Heart left ventricle (tissue), 16 donors: ENCODE measurements around the gene ADAMTSL1. TPM values are rescaled to one million over a fixed set of nuclear protein-coding genes. Genes with fewer than 3 reads are reported as not detected.

Experiments
- ATAC-seq, 4 donors: fragments of 200-7000 bp; cut with Tn5 transposase; one replicate each; pipeline ENCODE4 v1.9.1; 2020 to 2022; ENCODE audit warnings: moderate library complexity in 4 of 4, mild to moderate bottlenecking in 3 of 4, moderate number of reproducible peaks in 1 of 4
- DNase-seq, 5 donors: peaks; one replicate each; pipeline ENCODE4 v3.0.0-alpha.2; 2020
- H3K27ac ChIP-seq, 12 donors: fragments of 200-600 bp; sonication (generic) in 4 of 12; one replicate each; pipeline versions ENCODE4 v1.5.0 to v1.8.0; 2016 to 2022; ENCODE audit warnings: mild to moderate bottlenecking in 2 of 12
- H3K27me3 ChIP-seq, 9 donors: fragments of 200-600 bp; sonication (generic) in 2 of 9; one replicate each; pipeline versions ENCODE4 v1.5.1 to v1.8.0; 2016 to 2022; ENCODE audit warnings: mild to moderate bottlenecking in 3 of 9
- H3K36me3 ChIP-seq, 9 donors: fragments of 200-600 bp; sonication (generic) in 2 of 9; one replicate each; pipeline versions ENCODE4 v1.5.0 to v1.8.0; 2018 to 2022; ENCODE audit warnings: mild to moderate bottlenecking in 2 of 9
- H3K4me1 ChIP-seq, 12 donors: fragments of 200-600 bp; sonication (generic) in 4 of 12; one replicate each; pipeline versions ENCODE4 v1.5.0 to v1.8.0; 2016 to 2022; ENCODE audit warnings: mild to moderate bottlenecking in 3 of 12
- H3K4me3 ChIP-seq, 12 donors: fragments of 200-600 bp; sonication (generic) in 4 of 12; one replicate each; pipeline versions ENCODE4 v1.5.0 to v1.8.0; 2017 to 2022; ENCODE audit warnings: mild to moderate bottlenecking in 9 of 12, moderate library complexity in 4 of 12
- H3K9me3 ChIP-seq, 12 donors: fragments of 200-600 bp; sonication (generic) in 4 of 12; one replicate each; pipeline versions ENCODE4 v1.5.0 to v1.8.0; 2016 to 2022; ENCODE audit warnings: mild to moderate bottlenecking in 1 of 12
- POLR2A ChIP-seq, 2 donors: fragments of 450-650 bp; IDR thresholded peaks; one replicate each; pipeline ENCODE4 v1.6.1; 2017; ENCODE audit warnings: antibody characterized with exemption in 2 of 2, mild to moderate bottlenecking in 2 of 2, moderate library complexity in 2 of 2
- WGBS, 4 donors: extraction: QIAGEN DNeasy Blood & Tissue Kit in 2 of 4; methylation state at CpG; one replicate each; pipeline versions ENCODE4 v1.1.5 to v1.1.7; 2013 to 2018; 5-methylcytosine and 5-hydroxymethylcytosine counted together
- intact Hi-C, 10 donors: fragments of 100-400 bp; cut with DNase I; formaldehyde crosslinking; loops; one replicate each; pipeline versions ENCODE4 v1.11.1 to v1.14.2; 2022
- long read RNA-seq, 3 donors: library from polyadenylated mRNA; unstranded; transcript quantifications; one replicate each; pipeline ENCODE4 v2.0.0, GENCODE V29; 2020 to 2021
- polyA plus RNA-seq, 2 donors: library from polyadenylated mRNA; stranded (reverse); fragments of 200-250 nt; gene quantifications; one replicate each; pipeline ENCODE4 v1.2.3, GENCODE V29; 2013
- total RNA-seq, 9 donors: library from RNA; depleted of rRNA in 2 of 9; stranded (reverse); fragments of >200 nt in 2 of 9; fragmentation: NEBNext Ultra II Directional in 3 of 9; extraction: Animal tissue kit (Norgen Biotek cat#: 25700) in 3 of 9; gene quantifications; one replicate each; pipeline versions ENCODE4 v1.1.0 to v1.2.4, GENCODE V29; 2016 to 2023
- TF ChIP-seq, protein P1 (sequence below), 12 donors: fragments of 200-600 bp; sonication (generic) in 4 of 12; IDR thresholded peaks; one replicate each; pipeline versions ENCODE4 v1.5.0 to v1.8.0; 2018 to 2022; ENCODE audit warnings: antibody characterized with exemption in 12 of 12, mild to moderate bottlenecking in 5 of 12
- donor health status: ischemic (EF 13 %, LVEDD 7.1; RV severe dilation, severe dysfunction).
- donor health status: healthy with polysubstance abuse.
- donor health status: DM: no; HTN: yes; CAD: no.
- donor health status: DM: no; HTN: no; CAD: no.
- donor health status: ischemic (EF 25% LVEDD 6.9; RV normal size, moderate dysfunction).
- donor health status: ischemic (EF 25% LVEDD 5.7; RV mildly dilated, moderate dysfunction).
- donor health status: healthy.
- donor health status: DM: yes; HTN: yes; CAD: no.
- donor health status: ischemic (EF 35%, LVEDD 5.7; RV mildly dilated, moderate dysfunction).
- donor health status: nonischemic (EF 11% LVEDD 7.7; RV severe dilation, severe dysfunction).
- donor health status: DM: yes; HTN: yes; CAD: no.
- donor health status: PGD.
- donor health status: ischemic (EF 29% LVEDD 5.4; RV normal size, mild dysfunction).
- donor health status: nonischemic (EF 23%, LVEDD 6.1; RV moderate dilation, normal function).

ADAMTSL1 gene, protein sequence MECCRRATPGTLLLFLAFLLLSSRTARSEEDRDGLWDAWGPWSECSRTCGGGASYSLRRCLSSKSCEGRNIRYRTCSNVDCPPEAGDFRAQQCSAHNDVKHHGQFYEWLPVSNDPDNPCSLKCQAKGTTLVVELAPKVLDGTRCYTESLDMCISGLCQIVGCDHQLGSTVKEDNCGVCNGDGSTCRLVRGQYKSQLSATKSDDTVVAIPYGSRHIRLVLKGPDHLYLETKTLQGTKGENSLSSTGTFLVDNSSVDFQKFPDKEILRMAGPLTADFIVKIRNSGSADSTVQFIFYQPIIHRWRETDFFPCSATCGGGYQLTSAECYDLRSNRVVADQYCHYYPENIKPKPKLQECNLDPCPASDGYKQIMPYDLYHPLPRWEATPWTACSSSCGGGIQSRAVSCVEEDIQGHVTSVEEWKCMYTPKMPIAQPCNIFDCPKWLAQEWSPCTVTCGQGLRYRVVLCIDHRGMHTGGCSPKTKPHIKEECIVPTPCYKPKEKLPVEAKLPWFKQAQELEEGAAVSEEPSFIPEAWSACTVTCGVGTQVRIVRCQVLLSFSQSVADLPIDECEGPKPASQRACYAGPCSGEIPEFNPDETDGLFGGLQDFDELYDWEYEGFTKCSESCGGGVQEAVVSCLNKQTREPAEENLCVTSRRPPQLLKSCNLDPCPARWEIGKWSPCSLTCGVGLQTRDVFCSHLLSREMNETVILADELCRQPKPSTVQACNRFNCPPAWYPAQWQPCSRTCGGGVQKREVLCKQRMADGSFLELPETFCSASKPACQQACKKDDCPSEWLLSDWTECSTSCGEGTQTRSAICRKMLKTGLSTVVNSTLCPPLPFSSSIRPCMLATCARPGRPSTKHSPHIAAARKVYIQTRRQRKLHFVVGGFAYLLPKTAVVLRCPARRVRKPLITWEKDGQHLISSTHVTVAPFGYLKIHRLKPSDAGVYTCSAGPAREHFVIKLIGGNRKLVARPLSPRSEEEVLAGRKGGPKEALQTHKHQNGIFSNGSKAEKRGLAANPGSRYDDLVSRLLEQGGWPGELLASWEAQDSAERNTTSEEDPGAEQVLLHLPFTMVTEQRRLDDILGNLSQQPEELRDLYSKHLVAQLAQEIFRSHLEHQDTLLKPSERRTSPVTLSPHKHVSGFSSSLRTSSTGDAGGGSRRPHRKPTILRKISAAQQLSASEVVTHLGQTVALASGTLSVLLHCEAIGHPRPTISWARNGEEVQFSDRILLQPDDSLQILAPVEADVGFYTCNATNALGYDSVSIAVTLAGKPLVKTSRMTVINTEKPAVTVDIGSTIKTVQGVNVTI (N-terminal part only)
- 1 to 10 TPM in 6 of 9 donors, under 1 TPM in 3; 0.46 to 4.7 (median 1.4) TPM for total RNA-seq
- polyA plus RNA-seq = 1 to 10 TPM in 1 of 2 donors, under 1 TPM in 1; 0.50 to 1.0 TPM
- long read RNA-seq, donor 1, partial matches to known transcripts = 0 of 1 reads
- long read RNA-seq, donor 1, other reads (novel, unspliced or antisense) = 1 of 1 reads
- long read RNA-seq, donor 2 = 0 reads
- long read RNA-seq, donor 3 = 0 reads

DNA sequence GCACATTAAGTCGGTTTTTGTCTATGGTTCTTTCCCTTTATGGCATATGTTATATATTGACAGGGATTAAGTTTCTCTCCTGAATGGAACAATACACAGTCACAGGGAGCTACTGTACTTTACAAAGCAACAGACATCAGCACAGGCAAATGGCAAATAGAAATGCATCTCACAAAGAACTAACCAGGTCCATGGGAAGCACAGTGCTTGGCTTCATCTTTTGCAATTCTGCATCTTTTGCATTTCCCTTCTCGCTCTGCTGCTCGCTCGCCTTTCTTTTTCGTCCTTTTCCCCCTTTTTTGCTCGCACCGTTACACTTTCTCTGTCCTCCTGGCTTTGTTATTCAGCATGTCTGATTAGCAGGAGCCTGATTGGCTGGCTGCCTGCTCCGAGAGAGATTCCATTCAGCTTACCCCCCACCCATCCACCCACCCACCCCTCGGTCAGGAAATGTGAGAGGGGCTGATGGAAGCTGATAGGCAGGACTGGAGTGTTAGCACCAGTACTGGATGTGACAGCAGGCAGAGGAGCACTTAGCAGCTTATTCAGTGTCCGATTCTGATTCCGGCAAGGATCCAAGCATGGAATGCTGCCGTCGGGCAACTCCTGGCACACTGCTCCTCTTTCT is at the start of gene ADAMTSL1:
TSS of gene ADAMTSL1 (plus strand) at position 502 of the 628 bp plus-strand sequence. CDS start at position 582, 80 bp downstream.
- Histone ChIP-seq H3K4me1 (peaks cover 0 to 33% (median 8%) of the 10 kb centered on the region in 12 donors), H3K4me3 (peak within 1 kb of the TSS in 10 of 12 donors; percentile 22 to 50 (median 36)), H3K27ac (peak within 1 kb of the TSS in 4 of 12 donors; percentile 15 to 61 (median 20)), H3K36me3 (no peaks in the 10 kb centered on the region), H3K9me3 (peaks cover 0 to 12% (median 1%) of the 10 kb centered on the region in 12 donors), H3K27me3 (no peaks in the 10 kb centered on the region)
- ATAC-seq = peak; percentile 79 to 88 (median 81)
- WGBS, 4 donors = 3 to 8% (median 6%) methylated on average over 13 of the region's 13 CpGs
- DNase-seq = peak in 4 of 5 donors; percentile 34 to 60 (median 44)
- TF ChIP-seq POLR2A (IDR thresholded peaks at IDR 0.05) = no peak
- TF ChIP-seq, protein P1, sequence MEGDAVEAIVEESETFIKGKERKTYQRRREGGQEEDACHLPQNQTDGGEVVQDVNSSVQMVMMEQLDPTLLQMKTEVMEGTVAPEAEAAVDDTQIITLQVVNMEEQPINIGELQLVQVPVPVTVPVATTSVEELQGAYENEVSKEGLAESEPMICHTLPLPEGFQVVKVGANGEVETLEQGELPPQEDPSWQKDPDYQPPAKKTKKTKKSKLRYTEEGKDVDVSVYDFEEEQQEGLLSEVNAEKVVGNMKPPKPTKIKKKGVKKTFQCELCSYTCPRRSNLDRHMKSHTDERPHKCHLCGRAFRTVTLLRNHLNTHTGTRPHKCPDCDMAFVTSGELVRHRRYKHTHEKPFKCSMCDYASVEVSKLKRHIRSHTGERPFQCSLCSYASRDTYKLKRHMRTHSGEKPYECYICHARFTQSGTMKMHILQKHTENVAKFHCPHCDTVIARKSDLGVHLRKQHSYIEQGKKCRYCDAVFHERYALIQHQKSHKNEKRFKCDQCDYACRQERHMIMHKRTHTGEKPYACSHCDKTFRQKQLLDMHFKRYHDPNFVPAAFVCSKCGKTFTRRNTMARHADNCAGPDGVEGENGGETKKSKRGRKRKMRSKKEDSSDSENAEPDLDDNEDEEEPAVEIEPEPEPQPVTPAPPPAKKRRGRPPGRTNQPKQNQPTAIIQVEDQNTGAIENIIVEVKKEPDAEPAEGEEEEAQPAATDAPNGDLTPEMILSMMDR (IDR thresholded peaks at IDR 0.05) = no peak
- intact Hi-C loops = no loop called here

DNA sequence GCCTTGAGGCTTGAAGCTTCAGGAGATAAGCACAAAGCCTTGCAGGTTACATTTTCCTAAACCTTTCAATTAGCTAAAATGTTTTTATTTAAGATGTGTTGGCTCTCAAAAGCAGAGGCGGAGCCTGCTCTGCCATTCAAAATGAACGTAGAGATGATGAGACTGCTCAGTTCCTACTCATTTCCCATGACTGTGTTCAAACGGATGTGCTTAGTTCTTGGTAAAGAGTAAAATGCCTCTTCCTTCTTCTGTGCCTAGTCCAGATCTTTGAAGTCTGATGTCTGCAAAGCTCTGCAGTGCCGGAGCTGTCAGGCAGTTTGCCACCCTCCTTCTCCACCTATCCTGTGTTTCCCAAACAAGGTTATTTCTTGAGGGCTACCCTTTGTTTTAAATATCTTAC is 46.3 kb upstream of the ADAMTSL1 start:
- DNase-seq = no peak
- no peak overlapping the region for H3K4me3 ChIP-seq
- H3K27me3 ChIP-seq = no peaks in the 10 kb centered on the region
- no peaks in the 10 kb centered on the region for H3K36me3 ChIP-seq
- ATAC-seq = peak in 1 of 4 donors; percentile 48
- no peaks in the 10 kb centered on the region for H3K9me3 ChIP-seq
- H3K4me1 ChIP-seq = peaks cover 0 to 14% (median 0%) of the 10 kb centered on the region in 12 donors
- TF ChIP-seq POLR2A (IDR thresholded peaks at IDR 0.05) = no peak
- TF ChIP-seq, protein P1 (IDR thresholded peaks at IDR 0.05) = no peak
- WGBS, 4 donors = 52 to 69% (median 59%) methylated on average over 4 of the region's 4 CpGs
- H3K27ac ChIP-seq = no peak overlapping the region
- intact Hi-C loops = loop anchor here in 2 of 10 donors (5.0 to 10.0 kb wide), 2 partner anchors 55 to 63 kb away; no protein-coding TSS in a partner anchor

DNA sequence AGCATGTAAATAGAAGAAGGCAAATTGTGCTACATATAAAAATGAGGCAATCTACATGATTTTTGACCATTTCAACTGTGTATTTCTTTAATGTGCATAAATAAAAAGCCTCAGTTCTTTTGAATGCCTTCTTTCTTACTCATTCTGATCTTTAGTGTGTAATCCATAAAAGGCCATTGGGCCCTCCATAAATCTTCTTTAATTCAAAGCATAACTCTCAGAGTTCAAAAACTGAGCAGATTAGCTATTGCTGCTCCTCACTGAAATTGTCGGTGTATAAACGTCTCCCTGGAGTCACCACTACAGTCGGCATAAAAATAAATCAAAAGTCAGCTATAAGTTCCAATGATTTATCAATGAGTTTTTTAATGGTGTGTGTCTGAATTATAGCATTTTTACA is 45.3 kb upstream of the ADAMTSL1 start:
- no peak for ATAC-seq
- WGBS, 4 donors = 91 to 99% (median 95%) methylated on average over 3 of the region's 3 CpGs

More for the DNA sequence above, 45.3 kb upstream of the ADAMTSL1 start:
- Histone ChIP-seq H3K36me3 (no peaks in the 10 kb centered on the region), H3K27me3 (no peaks in the 10 kb centered on the region), H3K27ac (no peak overlapping the region), H3K4me3 (no peak overlapping the region), H3K4me1 (peaks cover 0 to 9% (median 0%) of the 10 kb centered on the region in 12 donors), H3K9me3 (no peaks in the 10 kb centered on the region)
- DNase-seq = no peak
- intact Hi-C loops = loop anchor here in 2 of 10 donors (5.0 to 10.0 kb wide), 2 partner anchors 56 to 64 kb away; no protein-coding TSS in a partner anchor
- TF ChIP-seq POLR2A (IDR thresholded peaks at IDR 0.05) = no peak
- TF ChIP-seq, protein P1 (IDR thresholded peaks at IDR 0.05) = no peak
